Measurements from ENCODE around the gene EVX2.

DNA sequence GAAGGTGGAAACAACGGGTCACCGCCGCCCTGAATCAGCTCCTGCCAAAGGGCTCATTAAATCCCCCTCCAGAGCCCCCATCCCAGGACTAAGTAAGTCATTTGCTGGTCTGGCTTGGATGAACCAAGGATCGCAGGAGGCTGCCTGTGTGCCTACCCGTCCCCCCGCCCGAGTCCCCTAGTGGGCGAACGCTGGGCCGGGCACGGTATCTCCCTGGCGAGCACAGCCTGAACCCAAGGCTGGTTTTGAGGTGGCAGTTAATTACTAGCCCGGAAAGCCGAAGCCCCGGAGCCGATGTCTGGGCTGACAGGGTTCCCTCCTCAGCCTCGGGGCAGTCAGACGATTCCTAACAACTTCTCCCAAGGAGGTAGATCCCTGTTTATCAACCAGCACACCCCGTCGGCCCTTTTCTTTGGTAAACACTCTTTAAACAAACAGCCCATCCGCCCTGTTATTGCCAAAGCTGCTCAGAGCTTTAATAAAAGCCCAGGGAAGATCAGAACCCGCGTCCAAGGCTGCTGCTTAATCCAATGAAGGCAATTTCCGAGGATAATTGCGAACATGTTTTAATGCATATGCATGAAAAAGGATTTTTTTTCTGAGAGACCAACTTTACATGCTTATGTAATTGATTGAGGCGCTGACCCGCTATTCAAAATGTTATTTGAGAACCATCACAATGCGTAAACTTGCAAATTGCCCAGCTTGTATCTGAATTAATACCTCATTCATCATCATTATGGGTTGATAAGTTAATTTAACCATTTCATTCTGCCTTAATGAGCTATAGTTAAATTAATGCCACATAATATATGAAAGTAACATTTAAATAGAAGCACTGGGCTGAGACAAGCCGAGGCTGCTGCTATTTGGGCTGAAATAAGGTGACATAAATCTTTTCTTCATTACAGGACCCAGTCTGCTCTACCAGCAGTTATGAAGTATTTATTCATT is 10.5 kb downstream of the EVX2 start:
- no peak for TF ChIP-seq POLR2A (IDR thresholded peaks at IDR 0.05)
- TF ChIP-seq, protein P1, sequence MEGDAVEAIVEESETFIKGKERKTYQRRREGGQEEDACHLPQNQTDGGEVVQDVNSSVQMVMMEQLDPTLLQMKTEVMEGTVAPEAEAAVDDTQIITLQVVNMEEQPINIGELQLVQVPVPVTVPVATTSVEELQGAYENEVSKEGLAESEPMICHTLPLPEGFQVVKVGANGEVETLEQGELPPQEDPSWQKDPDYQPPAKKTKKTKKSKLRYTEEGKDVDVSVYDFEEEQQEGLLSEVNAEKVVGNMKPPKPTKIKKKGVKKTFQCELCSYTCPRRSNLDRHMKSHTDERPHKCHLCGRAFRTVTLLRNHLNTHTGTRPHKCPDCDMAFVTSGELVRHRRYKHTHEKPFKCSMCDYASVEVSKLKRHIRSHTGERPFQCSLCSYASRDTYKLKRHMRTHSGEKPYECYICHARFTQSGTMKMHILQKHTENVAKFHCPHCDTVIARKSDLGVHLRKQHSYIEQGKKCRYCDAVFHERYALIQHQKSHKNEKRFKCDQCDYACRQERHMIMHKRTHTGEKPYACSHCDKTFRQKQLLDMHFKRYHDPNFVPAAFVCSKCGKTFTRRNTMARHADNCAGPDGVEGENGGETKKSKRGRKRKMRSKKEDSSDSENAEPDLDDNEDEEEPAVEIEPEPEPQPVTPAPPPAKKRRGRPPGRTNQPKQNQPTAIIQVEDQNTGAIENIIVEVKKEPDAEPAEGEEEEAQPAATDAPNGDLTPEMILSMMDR (IDR thresholded peaks at IDR 0.05), result no peak
